HTERT RPE-1 (cell line): ENCODE measurements around the gene ABCA8.

Experiments
- in situ Hi-C: fragments of 300-500 bp; cut with MboI; formaldehyde crosslinking; loops from 4 replicates; pipeline ENCODE4 v1.14.3; 2020; ENCODE audit warnings: low sequenced_read_pairs

Gene ABCA8

DNA sequence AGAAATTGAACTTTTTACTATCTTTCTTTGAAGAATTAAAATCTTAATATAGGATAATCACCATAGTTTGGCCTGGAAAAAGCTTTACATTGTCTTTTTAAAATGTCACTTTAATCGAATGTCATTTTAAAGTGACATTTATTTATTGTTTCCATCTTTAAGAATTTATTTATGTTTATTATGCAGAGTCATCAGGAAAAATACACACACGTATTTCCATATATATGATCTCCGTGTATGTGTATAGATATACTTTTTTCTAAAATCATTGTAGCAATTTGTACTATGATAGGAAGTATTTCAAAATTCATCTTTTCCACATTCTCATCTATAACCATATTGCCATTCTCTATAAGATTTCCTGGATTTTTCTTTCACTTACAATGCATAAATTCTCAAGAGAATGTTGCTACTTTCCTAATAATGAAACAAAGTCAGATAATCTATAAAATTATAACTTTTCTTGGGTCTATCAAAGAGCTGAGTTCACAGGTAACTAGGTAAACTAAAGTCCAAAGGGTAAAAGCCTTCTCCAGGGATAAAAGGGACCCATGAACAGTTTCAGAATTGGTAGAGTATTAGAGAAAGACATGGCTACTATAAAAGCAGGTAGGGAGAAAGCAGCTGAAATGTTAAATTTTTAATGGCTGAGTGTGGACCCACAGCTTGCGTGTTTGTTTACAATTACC is 11.9 kb downstream of the ABCA8 start:
- in situ Hi-C loops: no loop called here

DNA sequence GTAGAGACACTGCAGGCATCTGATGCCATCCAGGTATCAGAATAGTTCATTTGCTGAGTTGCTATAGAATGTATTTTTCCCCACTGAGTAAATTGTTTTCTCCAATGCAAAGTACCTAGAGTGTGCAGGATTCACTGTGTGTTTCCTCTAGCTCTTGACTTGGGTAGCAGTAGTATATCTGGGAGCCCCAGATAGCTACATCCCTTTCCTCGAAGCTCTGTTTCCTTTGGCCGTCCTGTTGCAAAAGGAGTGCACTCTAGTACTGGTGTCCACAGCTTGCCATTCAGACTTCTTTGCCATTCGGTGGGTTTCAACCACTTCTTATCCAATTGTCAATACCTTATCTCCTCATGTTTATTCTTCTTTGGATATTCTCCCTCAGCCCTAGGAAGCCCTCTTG is 12.8 kb downstream of the ABCA8 start:
- in situ Hi-C loops: no loop called here

DNA sequence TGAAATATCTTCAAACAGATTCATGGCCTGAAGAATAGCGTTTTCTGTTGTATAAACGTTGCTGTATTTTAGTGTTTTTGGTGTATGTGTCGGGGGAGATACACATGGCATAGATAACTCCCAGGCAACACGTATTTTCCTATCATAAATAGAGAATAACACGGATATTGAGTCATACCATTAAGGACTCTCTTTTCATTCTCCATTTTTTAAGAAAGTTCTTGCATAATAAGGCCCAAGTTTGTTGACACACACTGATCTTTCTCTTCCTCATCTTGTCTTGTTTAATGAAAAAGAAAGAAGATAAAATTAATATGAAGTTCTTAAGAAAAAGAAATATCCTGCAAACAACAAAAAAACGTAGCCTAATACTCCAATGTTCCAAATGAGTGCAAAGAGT is 13.4 kb downstream of the ABCA8 start:
- in situ Hi-C loops: no loop called here

DNA sequence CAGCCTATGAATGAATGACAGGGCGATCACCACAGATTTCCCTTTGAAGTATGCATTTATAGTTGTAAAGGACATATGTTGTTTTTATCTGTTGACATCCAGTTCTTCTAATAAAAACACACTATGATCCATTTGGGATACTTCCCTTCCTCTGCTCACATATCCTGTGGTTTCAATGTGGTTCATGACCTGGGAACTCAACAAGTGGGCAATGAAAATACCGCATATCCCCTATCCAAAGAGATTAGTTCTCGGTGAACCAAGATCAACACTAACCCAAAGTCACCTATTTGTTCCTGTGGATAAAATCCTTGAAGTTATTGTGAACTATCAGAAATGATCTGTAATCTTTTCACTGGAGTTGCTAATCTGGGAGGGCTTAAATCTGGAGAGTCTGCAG is 16.0 kb downstream of the ABCA8 start:
- in situ Hi-C loops: no loop called here

DNA sequence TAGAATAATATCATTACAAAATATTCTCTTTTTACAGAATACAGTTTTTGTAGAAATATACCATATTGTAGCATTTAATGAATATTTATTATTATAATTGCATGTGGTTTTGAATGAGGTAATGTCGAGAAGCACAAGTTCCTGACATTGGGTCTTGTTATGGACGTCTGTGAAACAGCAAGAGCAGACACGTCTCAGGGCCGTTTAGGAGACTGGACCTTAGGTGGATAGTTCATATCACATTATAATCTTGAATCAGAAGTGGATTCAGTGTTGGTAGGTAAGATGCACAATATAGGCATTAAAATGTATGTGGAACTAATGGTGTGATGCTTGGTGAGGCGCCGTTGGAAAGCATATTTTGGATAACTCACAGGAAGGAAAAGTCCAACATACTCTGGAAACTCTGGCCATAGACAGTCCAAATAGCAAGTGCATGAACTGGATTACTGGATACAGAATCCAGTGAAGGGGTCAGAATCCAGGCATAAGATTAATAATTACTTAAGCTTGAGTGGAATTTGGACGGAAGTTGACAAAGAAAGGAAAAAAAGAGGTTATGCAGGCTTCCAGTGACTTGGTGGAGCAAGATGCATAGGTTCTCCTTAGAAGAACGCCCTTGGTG is 17.2 kb downstream of the ABCA8 start:
- in situ Hi-C loops: no loop called here

DNA sequence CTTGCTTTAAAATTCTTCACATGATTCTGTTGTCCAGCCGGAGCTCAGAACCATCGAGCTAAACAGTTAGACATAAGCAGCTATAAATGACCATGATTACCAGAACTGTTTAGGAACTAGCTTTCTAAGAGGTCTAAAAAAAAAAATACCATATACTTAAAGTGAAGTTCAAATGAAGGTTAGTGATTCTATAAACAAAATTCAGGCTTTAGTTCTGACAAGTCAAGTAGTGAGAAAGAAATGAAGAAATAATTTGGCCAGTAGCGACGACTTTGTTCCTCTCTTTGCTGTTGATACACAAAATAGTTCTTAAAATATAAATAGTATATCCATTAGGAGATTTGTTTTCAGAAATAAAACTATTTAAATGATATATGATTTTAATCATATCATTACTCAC is 27.7 kb downstream of the ABCA8 start:
- in situ Hi-C loops: no loop called here

DNA sequence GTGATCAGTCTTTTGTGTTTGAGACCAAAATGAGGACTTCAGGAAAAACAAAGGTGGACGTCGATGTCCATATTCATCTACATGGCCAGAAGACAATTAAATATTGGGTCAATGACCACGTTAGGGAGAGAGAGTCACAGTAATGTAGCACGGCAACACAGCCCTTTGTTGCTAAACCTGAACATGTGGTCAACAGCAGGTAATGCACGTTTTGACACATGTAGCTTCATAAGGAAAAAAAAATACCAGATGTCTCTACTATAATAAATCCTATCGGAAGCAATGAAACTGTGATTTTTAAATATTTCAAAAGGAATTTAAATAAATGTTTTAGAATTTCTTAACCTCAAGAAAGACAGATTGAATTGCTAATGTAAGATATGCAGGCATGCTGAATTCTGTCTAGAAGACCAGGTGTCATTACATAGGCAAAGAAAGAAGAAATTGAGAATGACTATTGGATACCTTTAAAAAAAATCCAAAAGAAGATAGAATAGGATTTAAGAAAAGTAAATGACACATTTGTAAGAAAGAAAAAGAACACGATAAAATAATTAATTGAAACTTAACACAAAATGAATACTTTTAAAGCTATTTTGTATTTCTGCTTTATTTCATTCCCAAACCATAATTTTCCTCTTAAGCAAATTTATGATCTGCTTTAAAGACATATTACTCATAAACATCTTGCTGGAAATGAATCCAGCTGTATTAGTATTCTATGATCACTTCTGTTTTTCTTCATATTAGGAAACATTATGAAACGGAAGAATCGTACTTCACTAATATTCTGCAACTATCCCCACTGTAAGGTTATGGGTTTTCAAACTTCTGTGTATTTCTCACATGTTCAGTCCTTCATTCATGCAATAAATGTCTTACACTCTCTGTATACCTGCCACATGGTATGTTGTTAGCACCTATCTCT is 30.1 kb downstream of the ABCA8 start:
- in situ Hi-C loops: no loop called here

DNA sequence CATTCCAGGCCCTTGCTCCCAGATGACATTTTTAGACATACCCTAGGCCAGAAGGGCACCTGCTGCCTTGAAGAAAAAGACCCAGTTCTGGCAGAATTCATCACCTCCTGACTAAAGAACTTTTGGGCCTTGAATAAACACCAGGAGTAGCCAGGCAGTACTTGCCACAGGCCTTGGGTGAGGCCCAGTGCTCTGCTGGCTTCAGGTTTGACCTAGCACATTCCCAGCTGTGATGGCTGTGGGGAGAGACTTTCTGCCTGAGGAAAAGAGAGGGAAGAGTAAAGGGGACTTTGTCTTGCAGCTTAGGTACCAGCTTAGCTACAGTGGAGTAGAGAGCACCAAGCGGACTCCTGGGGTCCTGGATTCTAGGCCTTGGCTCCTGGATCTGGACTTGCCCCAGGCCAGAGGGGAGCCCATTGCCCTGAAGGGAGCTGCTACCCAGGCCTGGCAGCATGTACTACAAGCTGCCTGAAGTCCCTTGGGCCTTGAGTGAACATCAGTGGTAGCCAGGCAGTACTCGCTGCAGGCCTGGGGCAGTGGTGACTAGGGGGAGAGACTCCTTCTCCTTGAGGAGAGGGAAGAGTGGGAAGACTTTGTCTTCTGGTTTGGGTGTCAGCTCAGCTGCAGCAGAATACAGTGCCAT is 44.3 kb downstream of the ABCA8 start:
- in situ Hi-C loops: no loop called here

DNA sequence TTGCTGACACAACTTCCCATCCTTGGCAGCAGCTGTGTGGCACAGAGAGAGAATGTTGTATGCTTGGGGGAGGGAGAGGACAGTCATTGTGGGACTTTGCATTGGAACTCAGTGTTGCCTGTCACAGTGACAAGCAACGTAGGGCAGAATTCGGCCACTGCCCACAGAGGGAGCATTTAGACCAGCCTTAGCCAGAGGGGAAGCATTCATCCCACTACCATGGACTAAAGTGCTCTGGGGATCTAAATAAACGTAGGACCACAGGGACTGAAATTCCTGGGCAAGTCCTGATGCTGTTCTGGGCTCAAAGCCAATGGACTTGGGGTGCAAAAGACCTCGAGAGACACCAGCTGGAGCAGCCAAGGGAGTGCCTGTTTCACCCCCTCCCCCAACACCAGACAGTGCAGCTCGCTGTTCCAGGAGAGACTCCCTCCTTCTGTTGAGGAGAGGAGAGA is 44.9 kb downstream of the ABCA8 start:
- in situ Hi-C loops: no loop called here

DNA sequence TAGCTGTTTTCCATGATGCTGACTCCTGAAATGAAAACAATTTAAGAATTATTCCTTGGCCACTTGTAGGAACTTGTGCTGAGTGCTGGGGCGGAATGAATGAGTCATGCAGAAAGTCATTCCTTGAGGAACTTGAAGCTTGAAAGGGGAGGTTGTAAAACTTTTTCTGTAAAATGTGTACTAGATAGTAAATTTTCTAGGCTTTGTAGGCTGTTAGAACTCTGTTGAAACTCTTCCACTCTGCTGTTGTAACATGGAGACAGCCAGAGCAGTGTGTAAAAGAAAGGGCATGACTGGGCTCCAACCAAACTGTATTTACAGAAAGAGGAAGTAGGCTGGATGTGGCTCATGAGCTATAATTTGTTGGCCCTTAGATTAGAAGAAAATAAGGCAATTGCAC is 46.1 kb downstream of the ABCA8 start:
- in situ Hi-C loops: no loop called here

DNA sequence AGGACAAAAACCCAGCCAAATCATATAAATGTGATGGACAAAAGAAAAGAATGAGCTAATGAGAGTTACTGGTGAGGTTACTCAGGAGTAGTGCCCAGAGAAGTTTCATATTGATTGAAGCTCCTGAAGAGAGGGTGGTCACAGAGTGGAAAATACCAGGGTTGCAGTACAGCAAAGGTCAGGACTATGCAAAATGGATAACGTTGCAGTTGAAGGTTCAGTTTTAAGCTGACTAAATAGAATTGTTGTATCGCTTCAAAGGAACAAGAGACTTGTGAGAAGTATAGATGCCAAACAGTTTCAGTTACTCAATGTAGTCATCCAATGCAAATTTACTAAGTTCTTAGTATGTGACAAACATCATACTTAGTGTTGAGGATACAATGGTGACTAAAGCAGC is 47.1 kb downstream of the ABCA8 start:
- in situ Hi-C loops: no loop called here

DNA sequence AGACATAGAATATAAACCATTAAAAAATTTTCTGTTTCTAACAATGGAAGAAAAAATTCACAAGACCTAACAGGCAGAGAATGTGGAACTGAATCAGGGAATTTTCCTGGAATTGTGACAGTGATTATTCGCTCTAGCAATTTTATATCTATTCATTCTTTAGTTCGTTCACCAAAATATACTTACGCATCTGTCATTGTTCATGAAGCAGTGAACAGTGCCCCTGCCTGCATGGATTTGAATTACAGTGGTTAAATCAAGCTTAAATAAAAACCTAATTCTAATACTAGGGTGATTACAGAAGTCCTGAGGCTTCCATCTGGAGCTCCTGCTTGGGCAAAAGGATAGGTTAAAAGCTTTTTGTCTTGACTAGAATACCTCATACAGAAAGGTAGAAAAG is 48.6 kb downstream of the ABCA8 start:
- in situ Hi-C loops: no loop called here

DNA sequence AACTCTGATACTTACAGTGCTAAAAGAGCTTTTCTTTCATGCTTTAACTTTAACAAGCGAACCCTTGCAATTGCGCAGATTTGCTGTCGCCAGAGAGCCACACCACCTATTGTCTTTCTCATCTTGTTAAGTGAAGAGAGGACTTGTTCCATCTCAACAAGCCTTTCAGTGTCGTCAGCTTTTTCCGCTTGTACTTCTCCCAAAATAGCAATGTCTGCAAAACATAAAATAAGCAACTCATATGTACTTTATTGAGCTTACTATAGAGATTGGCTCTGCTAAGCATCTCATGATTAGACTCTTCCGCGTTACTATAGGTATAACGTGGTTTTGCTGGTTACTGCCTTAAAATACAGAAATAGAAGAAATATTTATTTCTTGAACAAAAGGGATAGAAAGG is 51.9 kb downstream of the ABCA8 start:
- in situ Hi-C loops: no loop called here

DNA sequence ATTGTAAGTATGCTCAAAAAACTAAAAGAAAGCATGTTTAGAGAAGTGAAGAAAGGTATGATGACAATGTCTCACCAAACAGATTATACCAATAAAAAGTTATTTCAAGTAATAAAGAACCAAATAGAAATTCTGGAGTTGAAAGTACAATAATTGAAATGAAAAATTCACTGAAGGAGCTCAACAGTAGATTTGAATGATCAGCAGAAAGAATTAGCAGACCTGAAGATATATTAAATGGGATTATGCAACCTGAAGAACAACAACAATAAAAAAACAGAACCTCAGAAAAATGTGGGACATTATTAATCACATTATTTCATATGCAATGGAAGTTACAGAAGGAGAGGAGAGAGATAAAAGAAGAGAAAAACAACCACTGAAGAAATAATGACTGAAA is 57.6 kb downstream of the ABCA8 start:
- in situ Hi-C loops: no loop called here

DNA sequence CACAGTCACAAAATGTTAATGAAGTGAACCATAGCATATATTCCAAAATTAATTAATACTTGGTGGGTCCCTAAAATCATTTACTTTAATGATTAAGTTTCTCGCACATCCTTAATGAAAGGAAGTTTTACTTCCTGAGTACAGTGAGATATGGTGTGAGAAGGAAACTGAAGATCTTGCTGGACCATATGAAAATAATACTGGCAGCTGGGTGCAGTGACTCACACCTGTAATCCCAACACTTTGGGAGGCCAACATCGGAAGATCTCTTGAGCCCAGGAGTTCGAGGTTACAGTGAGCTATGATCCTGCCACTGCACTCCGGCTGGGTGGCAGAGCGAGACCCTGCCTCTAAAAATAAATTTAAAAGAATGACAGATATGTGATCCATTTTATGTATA is 62.5 kb downstream of the ABCA8 start:
- in situ Hi-C loops: no loop called here

DNA sequence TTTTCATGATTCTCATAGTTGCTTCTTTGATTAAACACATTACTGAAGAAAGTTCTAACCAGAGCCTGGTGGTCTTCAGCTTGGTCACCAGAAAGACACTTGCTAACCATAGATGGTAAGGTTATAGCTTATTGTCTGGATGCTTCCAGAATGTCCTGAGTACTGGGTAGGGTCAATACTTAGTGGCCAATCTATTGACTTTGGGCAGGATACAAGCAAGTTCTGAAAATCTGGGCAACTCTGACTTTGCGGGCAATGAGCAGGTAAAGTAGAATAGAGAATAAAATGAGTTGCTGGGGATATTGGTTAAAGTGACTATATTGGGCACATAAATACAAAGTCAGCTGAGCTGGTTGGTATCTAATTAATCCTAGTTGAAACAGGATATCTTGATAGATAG is 63.0 kb downstream of the ABCA8 start:
- in situ Hi-C loops: no loop called here

DNA sequence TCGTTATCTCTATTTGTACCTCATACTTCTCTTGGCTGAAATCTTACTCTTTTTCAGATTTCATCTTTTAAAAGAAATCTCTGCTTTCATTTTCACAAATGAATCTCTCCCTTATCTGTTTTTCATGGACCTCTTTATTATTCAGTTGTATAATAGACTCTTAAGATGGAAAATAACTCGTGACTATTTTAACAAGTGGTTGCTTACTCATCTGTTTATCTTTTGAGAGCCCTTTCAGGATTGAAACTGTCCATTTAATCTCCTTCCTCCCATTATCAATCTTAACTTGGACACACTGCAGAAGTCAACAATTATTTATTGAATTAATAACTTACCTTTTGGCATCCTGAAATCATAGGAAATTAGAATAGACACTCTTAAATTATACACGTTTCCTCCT is 68.8 kb downstream of the ABCA8 start:
- in situ Hi-C loops: no loop called here

DNA sequence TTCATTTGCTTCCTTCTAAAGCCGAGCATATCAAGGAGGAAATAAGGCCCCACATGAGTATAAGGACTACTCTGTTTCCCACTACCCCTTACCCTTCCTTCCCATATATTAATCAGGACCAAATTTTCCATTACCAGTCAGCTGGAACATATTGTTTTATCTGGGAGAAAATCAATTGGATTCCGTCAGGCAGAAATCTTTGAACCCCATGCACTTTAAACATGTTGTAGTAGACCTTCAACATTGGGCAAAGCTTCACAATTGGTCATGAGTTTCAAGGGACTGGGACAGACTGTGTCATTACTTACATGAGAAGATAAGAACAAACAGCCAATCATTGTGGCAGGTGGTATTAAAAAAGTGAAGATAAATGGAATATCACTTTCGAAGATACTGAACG is 70.3 kb downstream of the ABCA8 start:
- in situ Hi-C loops: no loop called here

DNA sequence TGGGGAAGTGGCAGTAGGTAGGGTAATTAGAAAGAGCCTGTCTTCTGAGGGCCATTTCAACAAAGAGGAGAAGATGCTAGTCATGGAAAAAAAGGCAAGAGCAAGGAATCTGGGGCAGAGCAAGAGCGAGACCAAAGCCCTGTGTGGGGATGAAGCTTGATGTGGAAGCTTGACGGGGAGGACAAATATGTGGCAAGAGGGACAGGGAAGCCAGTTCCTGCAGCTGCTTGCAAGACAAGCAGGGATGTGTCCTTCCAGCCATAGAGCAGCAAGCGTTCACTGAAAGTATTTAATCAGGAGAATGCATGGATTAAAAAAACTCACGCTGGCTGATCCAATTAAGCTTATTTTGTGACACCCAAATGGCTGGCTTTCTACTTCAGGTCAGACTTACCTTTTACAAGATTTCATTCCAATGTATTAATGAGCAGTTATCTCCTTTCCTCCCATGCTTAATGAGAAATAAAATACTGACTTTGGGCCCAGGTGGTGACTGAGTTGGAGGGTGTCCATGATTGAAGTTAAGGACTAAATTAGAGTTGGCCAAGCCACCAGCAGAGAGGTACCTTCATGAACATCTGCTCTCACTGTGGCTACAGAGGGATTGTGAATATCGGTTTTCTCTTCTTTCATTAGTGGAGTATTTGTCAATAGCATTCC is 76.8 kb downstream of the ABCA8 start:
- in situ Hi-C loops: no loop called here

DNA sequence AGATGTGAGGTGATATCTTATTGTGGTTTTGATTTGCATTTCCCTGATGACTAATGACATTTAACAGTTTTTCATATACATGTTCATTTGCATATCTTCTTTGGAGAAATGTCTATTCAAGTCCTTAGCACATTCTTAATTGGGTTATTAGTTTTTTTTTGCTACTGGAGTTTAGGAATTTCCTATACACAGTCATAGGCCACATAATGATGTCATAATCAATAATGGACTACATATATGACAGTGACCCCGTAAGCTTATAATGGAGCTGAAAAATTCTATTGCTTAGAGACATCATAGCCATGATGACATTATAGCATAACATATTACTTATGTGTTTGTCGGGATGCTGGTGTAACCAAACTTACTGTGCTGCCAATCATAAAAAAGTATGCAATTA is 83.7 kb downstream of the ABCA8 start:
- in situ Hi-C loops: no loop called here

DNA sequence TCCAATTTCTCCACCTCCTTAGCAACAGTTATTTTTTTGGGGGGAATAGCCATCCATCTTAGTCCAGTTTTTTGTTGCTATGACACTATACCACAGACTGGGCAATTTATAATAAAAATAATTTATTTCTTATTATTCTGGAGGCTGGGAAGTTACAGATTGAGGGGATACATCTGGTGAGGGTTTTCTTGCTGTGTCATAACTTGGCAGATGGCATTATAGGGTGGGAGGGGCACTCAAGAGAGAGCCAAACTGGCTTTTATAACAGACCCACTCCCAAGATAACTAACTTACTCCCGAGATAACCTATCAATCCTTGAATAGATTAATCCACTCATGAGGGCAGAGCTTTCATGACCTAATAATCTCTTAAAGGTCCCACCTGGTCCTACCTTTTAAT is 84.2 kb downstream of the ABCA8 start:
- in situ Hi-C loops: no loop called here
